ENCODE measurements around the gene ZNF695.
"Not testable (repeated sequence)": the region's sequence is repeated elsewhere in the genome, so short reads cannot be mapped to it uniquely, and the experiment has no call there.

ZNF695 gene

DNA sequence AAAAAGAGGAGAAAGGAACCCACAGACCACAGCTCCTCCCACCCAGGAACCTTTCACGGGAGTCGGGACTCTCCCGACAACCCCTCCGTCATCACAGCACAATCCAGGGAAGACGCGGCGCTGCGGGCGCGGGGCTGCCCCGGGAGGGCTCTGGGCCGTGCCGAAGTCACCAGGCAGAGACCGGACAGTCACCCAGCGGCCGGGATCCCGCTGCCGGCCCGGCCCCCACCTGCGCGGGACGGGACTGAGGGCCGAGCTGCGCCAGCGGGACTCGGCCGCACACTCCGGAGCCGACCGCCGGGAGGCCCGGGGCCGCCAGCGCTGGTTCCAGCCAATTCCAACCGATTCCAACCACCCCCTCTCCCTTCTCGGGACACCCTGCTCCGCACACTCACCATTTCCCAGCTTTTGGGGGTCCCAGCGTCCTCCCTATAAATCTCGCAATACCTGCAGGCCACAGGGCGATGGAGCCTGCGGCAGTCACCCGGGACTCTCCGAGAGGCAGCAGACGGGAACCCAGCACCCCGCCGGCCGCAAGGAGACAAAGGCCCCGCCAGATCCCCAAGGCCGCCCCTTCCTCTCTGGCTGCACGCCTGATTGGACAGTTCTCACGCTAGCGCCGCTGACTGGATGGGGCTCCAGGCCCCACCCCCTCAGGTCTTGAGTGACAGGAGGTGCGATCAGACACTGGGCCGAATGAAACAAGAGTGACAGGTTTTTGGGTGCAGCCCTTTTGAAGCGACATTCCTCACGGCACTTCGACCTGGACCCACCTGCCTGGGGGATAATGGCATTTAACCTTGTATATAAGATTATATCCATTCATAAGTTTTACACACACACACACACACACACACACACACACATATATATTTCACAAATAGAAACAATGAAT is at the start of gene ZNF695:
ZNF695 (minus strand) TSS at position 547 of the 895 bp plus-strand sequence; CDS start at position 398, 149 bp downstream.
- peak; percentile 4 for DNase-seq (ENCODE audit: low read depth)

DNA sequence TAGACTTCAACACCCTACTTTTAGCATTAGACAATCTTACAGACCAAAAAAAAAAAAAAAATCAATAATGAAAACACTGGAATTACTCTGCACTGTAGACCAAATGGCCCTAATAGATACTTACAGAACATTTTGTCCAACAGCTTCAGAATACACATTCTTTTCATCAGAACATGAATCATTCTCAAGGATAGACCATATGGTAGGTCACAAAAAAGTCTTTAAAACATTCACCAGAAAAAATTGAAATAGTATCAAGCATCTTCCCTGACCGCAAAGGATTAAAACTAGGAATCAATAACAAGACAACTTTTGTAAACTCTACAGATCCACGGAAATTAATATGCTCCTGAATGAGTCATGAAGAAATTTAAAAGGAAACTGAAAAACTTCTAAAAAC is 48.2 kb upstream of the ZNF695 start:
- no peak for DNase-seq (ENCODE audit: low read depth)

- DNase-seq (ENCODE audit: low read depth): no peak
These were observed 47.1 kb upstream of the ZNF695 start for GRCh38 chr1:247054992-247055415.

- DNase-seq (ENCODE audit: low read depth): no peak
These were observed 39.8 kb upstream of the ZNF695 start for GRCh38 chr1:247047702-247048101.

DNA sequence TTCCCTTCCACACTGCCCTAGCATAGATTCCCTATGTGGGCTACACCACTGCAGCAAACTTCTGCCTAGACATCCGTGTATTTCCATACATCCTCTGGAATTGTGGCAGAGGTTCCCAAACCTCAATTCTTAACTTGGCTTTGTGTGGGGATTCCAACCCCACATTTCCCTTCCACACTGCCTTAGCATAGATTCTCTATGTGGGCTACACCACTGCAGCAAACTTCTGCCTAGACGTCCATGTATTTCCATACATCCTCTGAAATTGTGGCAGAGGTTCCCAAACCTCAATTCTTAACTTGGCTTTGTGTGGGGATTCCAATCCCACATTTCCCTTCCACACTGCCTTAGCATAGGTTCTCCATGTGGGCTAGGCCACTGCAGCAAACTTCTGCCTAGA is 39.4 kb upstream of the ZNF695 start:
- no peak for DNase-seq (ENCODE audit: low read depth)

GRCh38 chr1:247043406-247043805 is 35.5 kb upstream of the ZNF695 start:
- no peak for DNase-seq (ENCODE audit: low read depth)

GRCh38 chr1:247037511-247038320 is 29.9 kb upstream of the ZNF695 start:
- DNase-seq (ENCODE audit: low read depth): no peak

DNA sequence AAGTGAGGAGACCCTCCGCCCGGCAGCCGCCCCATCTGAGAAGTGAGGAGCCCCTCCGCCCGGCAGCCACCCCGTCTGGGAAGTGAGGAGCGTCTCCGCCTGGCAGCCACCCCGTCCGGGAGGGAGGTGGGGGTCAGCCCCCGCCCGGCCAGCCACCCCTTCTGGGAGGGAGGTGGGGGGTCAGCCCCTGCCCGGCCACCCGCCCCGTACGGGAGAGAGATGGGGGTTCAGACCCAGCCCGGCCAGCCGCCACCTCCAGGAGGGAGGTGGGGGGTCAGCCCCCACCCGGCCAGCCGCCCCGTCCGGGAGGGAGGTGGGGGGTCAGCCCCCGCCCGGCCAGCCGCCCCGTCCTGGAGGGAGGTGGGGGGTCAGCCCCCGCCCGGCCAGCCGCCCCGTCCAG is 24.4 kb upstream of the ZNF695 start:
- not testable (repeated sequence) for DNase-seq (ENCODE audit: low read depth)

- DNase-seq (ENCODE audit: low read depth): not testable (repeated sequence)
These were observed 16.8 kb upstream of the ZNF695 start for GRCh38 chr1:247024658-247025057.

DNA sequence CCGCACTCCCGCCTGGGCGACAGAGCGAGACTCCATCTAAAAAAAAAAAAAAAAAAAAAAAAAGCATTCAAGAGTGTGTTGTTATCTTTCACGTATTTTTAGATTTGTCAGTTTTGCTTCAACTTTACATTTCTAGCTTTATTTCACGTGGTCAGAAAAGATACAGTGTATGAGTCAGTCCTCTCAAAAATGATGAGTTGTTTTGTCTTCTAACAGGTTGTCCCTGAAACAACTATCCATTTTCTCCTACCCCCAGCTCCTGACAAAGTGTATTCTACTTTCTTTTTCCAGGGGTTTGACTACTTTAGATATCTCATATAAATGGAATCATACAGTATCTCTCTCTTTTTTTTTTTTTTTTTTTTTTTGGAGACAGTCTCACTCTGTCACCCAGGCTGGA is 5.5 kb upstream of the ZNF695 start:
- DNase-seq (ENCODE audit: low read depth): no peak

- no peak for DNase-seq (ENCODE audit: low read depth)
These were observed 546 bp upstream of the ZNF695 start for GRCh38 chr1:247008406-247008799.

DNA sequence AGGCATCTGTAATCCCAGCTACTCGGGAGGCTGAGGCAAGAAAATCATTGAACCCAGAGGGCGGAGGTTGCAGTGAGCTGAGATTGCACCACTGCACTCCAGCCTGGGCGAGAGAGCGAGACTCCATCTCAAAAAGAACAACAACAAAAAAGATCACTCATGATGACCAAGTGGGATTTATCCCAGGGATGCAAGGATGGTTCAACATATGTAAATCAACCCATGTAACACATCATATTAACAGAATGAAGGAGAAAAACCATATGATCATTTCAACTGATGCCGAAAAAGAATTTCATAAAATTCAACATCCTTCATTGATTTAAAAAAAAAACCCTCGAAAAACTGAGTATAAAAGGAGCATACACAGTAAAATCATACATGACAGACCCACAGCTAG is 3.8 kb downstream of the ZNF695 start:
- not testable (repeated sequence) for DNase-seq (ENCODE audit: low read depth)

- no peak for DNase-seq (ENCODE audit: low read depth)
These were observed 18.0 kb downstream of the ZNF695 start for GRCh38 chr1:246989901-246990300.

- no peak for DNase-seq (ENCODE audit: low read depth)
These were observed 19.5 kb downstream of the ZNF695 start for GRCh38 chr1:246988316-246988715.

DNA sequence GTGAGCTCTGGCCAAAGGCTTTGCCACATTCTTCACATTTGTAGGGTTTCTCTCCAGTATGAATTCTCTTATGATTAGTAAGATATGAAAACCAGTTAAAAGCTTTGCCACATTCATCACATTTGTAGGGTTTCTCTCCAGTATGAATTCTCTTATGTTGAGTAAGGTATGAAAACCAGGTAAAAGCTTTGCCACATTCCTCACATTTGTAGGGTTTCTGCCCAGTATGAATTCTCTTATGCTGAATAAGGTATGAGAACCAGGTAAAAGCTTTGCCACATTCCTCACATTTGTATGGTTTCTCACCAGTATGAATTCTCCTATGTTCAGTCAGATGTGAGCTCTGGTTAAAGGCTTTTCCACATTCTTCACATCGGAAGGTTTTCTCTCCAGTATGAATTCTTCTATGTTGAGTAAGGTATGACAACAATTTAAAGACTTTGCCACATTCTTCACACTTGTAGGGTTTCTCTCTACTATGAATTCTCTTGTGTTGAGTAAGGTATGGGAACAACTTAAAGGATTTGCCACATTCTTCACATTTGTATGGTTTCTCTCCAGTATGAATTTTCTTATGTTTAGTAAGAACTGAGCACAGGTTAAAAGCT is 20.7 kb downstream of the ZNF695 start:
- no peak for DNase-seq (ENCODE audit: low read depth)

DNA sequence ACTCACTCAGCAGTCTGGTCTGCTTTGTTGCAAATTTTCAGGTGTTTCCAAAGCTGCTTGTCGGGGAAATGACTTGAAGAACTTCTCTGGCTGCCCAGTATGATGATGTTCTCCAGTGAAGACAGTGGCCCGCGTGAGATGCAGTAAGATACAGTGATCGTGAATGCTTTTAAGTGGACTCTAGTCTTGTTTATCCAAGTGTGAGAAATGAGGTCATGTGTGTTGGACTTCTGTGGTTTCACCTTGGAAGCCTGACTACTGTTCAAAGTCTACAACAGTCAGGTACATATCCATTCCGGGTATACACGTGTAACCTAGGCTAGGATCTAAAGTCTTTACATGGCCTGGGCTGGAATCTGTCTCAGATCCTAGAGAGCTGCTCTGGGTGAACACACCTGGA is 29.1 kb downstream of the ZNF695 start:
- DNase-seq (ENCODE audit: low read depth): no peak

DNA sequence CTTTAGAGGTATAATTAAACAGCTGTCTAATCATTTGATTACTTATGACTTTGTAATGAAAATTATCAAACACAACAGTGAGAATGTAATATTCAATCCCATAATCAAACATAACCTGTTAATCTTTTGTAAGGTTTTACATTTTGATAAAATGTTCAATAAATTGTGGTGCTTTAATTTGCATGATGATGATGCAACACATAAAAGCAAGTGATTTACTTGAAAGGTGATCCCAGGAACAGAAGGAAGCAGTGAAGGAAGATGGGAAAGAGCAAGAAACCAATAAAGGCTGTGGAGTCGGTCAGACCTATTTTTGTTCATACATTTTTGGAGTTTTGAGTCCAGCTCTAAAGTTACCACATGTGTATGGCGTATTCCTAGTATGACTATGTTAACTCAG is 29.6 kb downstream of the ZNF695 start:
- DNase-seq (ENCODE audit: low read depth): no peak

- no peak for DNase-seq (ENCODE audit: low read depth)
These were observed 35.9 kb downstream of the ZNF695 start for GRCh38 chr1:246971969-246972368.

DNA sequence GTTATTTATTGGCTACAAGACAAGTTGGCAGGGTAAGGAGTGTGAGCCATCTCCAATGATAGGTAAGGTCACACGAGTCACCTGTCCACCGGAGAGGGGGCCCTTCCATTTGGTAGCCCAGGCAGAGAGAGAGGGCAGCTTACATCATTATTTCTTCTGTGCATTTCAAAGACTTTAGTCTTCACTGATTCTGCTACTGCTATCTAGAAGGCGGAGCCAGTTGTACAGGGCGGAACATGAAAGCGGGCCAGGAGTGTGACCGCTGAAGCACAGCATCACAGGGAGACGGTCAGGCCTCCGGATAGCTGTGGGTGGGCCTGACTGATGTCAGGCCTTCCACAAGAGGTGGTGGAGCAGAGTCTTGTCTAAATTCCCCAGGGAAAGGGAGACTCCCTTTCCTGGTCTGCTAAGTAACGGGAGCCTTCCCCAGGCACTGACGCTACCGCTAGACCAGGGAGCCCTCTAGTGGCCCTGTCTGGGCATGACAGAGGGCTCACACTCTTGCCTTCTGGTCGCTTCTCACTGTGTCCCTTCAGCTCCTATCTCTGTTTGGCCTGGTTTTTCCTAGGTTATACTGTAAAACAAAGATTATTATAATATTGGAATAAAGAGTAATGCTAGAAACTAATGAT is 36.7 kb downstream of the ZNF695 start:
- peak; percentile 3 for DNase-seq (ENCODE audit: low read depth)

DNA sequence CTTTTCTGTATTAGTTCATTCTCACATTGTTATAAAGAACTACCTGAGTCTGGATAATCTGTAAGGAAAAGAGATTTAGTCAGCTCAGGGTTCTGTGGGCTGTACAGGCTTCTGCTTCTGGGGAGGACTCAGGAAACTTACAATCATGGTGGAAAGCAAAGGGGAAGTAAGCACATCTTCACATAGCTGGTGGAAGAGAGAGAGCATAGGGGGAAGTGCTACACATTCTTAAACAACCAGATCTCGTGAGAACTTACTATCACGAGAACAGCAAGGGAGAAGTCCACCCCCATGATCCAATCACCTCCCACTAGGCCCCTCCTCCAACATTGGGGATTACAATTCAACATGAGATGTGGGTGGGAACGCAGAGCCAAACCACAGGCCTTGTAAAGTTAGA is 38.2 kb downstream of the ZNF695 start:
- DNase-seq (ENCODE audit: low read depth): no peak

GRCh38 chr1:246966502-246966901 is 41.4 kb downstream of the ZNF695 start:
- DNase-seq (ENCODE audit: low read depth): no peak

Data from stimulated activated CD8-positive, alpha-beta memory T cell treated with anti-CD3 and anti-CD28 coated beads, Interleukin-12 subunit alpha, Interleukin-12 subunit beta, amount 100 ng/mL, for 4 hours (primary cell).